ENCODE measurements around the gene DOC2A. TPM values are rescaled to one million over a fixed set of nuclear protein-coding genes. Genes with fewer than 3 reads are reported as not detected.

The DOC2A gene
- total RNA-seq, 1 donor from 2014 or later = 5.3 TPM

DNA sequence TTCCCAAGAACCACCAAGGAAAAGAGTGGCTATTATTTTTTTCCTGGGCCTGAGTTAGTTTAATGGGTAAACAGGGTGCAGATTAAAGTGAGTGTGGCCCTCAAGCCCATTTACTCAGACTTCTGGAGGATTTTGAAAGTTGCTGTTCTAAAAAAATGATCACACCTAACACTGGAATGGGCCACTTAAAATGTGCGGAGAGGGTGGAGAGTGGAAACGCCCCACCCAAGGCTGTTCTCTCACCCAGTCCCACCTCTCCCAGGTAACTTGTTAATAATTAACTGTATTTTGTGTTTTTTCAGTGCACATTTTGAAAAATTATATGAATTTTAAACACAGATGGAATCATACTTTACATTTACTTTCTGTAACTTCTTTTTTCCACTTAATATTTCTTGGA lies 20.8 kb downstream of the DOC2A start:
- Mint-ChIP-seq H3K36me3 (peaks cover 24% of the 10 kb centered on the region), H3K27me3 (ENCODE audit: low read depth) (no peaks in the 10 kb centered on the region)

DNA sequence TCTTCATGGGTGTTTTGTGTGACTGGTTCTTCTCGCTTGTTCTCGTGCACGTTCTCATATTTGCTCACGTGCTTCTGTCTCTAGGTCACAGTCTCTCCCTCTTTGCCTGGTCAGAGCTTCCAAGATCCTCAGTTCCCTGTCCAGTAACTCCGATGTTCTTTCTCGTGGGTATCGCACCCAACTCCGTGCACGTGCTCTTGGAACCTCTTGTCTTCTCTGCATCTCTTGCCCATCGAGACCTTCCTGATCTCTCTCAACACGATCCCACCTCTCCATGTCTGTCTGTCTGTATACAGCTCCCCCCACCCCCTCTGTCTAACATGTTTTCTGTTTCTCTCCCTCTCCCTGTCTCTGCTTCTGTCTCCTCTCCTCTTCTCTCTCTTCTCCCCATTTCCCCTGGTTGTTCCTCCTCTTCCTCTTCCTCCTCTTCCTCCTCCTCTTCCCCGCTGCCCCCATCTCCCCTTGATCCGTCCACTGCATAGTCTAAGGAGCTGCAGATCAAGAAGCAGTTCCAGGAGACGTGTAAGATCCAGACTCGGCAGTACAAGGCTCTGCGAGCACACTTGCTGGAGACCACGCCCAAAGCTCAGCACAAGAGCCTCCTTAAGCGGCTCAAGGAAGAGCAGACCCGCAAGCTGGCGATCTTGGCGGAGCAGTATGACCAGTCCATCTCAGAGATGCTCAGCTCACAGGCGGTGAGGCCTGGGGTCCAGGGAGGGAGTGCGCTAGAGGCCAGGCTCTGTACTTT lies 21.5 kb downstream of the DOC2A start:
- peaks cover 26% of the 10 kb centered on the region for H3K36me3 Mint-ChIP-seq

More for the DNA sequence above, 20.8 kb downstream of the DOC2A start:
- H3K4me1 Mint-ChIP-seq = peaks cover 9% of the 10 kb centered on the region
- DNase-seq (ENCODE audit: low spot score in 2 of 2, unreplicated experiment in 2 of 2) = no peak
- H3K9me3 Mint-ChIP-seq = no peaks in the 10 kb centered on the region
- TF ChIP-seq, protein P1, sequence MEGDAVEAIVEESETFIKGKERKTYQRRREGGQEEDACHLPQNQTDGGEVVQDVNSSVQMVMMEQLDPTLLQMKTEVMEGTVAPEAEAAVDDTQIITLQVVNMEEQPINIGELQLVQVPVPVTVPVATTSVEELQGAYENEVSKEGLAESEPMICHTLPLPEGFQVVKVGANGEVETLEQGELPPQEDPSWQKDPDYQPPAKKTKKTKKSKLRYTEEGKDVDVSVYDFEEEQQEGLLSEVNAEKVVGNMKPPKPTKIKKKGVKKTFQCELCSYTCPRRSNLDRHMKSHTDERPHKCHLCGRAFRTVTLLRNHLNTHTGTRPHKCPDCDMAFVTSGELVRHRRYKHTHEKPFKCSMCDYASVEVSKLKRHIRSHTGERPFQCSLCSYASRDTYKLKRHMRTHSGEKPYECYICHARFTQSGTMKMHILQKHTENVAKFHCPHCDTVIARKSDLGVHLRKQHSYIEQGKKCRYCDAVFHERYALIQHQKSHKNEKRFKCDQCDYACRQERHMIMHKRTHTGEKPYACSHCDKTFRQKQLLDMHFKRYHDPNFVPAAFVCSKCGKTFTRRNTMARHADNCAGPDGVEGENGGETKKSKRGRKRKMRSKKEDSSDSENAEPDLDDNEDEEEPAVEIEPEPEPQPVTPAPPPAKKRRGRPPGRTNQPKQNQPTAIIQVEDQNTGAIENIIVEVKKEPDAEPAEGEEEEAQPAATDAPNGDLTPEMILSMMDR (IDR thresholded peaks at IDR 0.05; ENCODE audit: unreplicated experiment) = no peak
- H3K4me3 Mint-ChIP-seq = no peak overlapping the region
- H3K27ac Mint-ChIP-seq = no peak overlapping the region

DNA sequence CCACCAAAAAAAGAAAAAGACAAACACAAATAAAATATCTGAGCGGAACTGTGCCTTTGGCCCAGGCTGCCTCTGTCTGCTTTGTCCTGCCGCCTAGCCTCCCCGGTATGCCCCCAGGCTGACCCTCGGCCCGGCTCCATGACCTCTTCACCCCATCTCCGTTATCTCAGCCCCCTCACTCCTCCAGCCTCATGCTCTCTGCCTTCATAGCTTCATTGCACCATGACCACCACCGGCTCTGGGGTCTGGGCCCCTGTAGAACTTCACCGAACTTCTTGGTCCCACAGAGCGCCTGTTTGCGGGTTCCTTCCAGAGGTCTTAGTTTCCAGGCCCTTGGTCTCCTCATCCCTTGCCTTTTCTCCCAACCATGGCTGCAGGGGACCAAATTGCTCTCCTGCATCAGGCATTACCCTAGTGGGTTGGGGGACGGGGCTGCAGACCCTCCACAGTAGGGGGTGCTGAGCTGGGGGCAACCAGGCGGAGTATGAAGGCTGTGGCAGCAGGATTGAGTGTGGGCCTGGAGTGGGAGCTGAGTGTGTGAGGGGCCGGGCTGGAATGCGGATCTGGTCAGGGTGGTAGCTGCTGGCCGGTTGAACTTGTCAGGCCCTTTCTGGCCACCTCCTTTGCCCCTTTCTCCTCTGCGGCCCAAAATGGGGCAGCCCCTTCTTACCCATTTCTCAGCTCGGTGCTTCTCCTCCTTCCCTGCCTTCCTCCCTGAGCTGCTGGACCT lies 22.3 kb downstream of the DOC2A start:
- TF ChIP-seq, protein P1 (IDR thresholded peaks at IDR 0.05; ENCODE audit: unreplicated experiment) = no peak
- Mint-ChIP-seq H3K36me3 (peaks cover 33% of the 10 kb centered on the region), H3K27ac (no peak overlapping the region)

More for the DNA sequence above, 21.5 kb downstream of the DOC2A start:
- Mint-ChIP-seq H3K27me3 (ENCODE audit: low read depth) (no peaks in the 10 kb centered on the region), H3K9me3 (no peaks in the 10 kb centered on the region), H3K4me1 (peaks cover 2% of the 10 kb centered on the region), H3K27ac (no peak overlapping the region), H3K4me3 (no peak overlapping the region)
- TF ChIP-seq, protein P1 (IDR thresholded peaks at IDR 0.05; ENCODE audit: unreplicated experiment) = no peak
- no peak for DNase-seq (ENCODE audit: low spot score in 2 of 2, unreplicated experiment in 2 of 2)

DNA sequence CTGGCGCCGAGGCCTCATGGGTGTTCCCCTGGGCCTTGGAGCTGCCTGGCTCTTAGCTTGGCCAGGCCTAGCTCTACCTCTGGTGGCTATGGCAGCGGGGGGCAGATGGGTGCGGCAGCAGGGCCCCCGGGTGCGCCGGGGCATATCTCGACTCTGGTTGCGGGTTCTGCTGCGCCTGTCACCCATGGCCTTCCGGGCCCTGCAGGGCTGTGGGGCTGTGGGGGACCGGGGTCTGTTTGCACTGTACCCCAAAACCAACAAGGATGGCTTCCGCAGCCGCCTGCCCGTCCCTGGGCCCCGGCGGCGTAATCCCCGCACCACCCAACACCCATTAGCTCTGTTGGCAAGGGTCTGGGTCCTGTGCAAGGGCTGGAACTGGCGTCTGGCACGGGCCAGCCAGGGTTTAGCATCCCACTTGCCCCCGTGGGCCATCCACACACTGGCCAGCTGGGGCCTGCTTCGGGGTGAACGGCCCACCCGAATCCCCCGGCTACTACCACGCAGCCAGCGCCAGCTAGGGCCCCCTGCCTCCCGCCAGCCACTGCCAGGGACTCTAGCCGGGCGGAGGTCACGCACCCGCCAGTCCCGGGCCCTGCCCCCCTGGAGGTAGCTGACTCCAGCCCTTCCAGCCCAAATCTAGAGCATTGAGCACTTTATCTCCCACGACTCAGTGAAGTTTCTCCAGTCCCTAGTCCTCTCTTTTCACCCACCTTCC lies 23.3 kb downstream of the DOC2A start:
- H3K9me3 Mint-ChIP-seq = no peaks in the 10 kb centered on the region

More for the DNA sequence above, 22.3 kb downstream of the DOC2A start:
- H3K9me3 Mint-ChIP-seq = no peaks in the 10 kb centered on the region
- H3K4me1 Mint-ChIP-seq = no peaks in the 10 kb centered on the region
- no peaks in the 10 kb centered on the region for H3K27me3 Mint-ChIP-seq (ENCODE audit: low read depth)
- no peak overlapping the region for H3K4me3 Mint-ChIP-seq
- no peak for DNase-seq (ENCODE audit: low spot score in 2 of 2, unreplicated experiment in 2 of 2)

DNA sequence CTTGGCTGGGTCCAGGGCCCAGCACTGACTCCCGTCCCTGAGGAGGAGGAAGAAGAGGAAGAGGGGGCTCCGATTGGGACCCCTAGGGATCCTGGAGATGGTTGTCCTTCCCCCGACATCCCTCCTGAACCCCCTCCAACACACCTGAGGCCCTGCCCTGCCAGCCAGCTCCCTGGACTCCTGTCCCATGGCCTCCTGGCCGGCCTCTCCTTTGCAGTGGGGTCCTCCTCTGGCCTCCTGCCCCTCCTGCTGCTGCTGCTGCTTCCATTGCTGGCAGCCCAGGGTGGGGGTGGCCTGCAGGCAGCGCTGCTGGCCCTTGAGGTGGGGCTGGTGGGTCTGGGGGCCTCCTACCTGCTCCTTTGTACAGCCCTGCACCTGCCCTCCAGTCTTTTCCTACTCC lies 23.9 kb downstream of the DOC2A start:
- Mint-ChIP-seq H3K27me3 (ENCODE audit: low read depth) (no peaks in the 10 kb centered on the region), H3K4me1 (no peaks in the 10 kb centered on the region), H3K9me3 (no peaks in the 10 kb centered on the region), H3K27ac (no peak overlapping the region), H3K4me3 (no peak overlapping the region), H3K36me3 (peaks cover 44% of the 10 kb centered on the region)
- TF ChIP-seq, protein P1 (IDR thresholded peaks at IDR 0.05; ENCODE audit: unreplicated experiment) = no peak
- DNase-seq (ENCODE audit: low spot score in 2 of 2, unreplicated experiment in 2 of 2) = no peak

More for the DNA sequence above, 23.3 kb downstream of the DOC2A start:
- H3K27ac Mint-ChIP-seq = no peak overlapping the region
- no peak overlapping the region for H3K4me3 Mint-ChIP-seq
- no peak for DNase-seq (ENCODE audit: low spot score in 2 of 2, unreplicated experiment in 2 of 2)
- TF ChIP-seq, protein P1 (IDR thresholded peaks at IDR 0.05; ENCODE audit: unreplicated experiment) = no peak
- H3K36me3 Mint-ChIP-seq = peaks cover 39% of the 10 kb centered on the region
- H3K4me1 Mint-ChIP-seq = no peaks in the 10 kb centered on the region
- no peaks in the 10 kb centered on the region for H3K27me3 Mint-ChIP-seq (ENCODE audit: low read depth)

Data from mesothelial cell of epicardium (in vitro differentiated cells).